H1 (cell line): ENCODE data around the gene MAP1B. TPM values are rescaled to one million over a fixed set of nuclear protein-coding genes. Genes with fewer than 3 reads are reported as not detected.

ENCODE experiments used
- CTCF ChIA-PET: fragments of 300-600 bp; sonication (Branson Sonifier 250); formaldehyde crosslinking; loops from one replicate; lab custom pipeline; 2021; ENCODE audit not compliant: partially characterized antibody; lab: Charles Lee
- POLR2A ChIA-PET: fragments of 300-600 bp; sonication (Branson Sonifier 250); formaldehyde crosslinking; loops from one replicate; lab custom pipeline; 2021; ENCODE audit warnings: inconsistent platforms; ENCODE audit not compliant: partially characterized antibody; lab: Charles Lee
- DNase-seq, 2 experiments: peaks; one replicate each; pipeline versions ENCODE4 v3.0.0 to v3.0.0-alpha.2; 2010 to 2022; ENCODE audit warnings: low spot score in 2 of 2, low read depth in 1 of 2, mixed read lengths in 1 of 2
- FAIRE-seq: peaks from 2 replicates; lab custom pipeline; 2011; peaks lifted over from hg19 to GRCh38; lab: Jason Lieb, UNC
- H2AFZ ChIP-seq: 2 replicates; pipeline ENCODE4 v1.8.1; 2012; ENCODE audit warnings: low read length, inconsistent platforms
- H2AK5ac ChIP-seq: 2 replicates; pipeline ENCODE4 v1.6.1; 2013; ENCODE audit warnings: low read depth, low read length
- H2BK120ac ChIP-seq: replicated peaks from 2 replicates; pipeline ENCODE3; 2013; ENCODE audit warnings: low read depth, low read length, inconsistent platforms
- H2BK12ac ChIP-seq: 2 replicates; pipeline ENCODE4 v1.6.1; 2013; ENCODE audit warnings: low read depth, low read length
- H2BK15ac ChIP-seq: 2 replicates; pipeline ENCODE4 v1.6.1; 2013; ENCODE audit warnings: low read length
- H2BK20ac ChIP-seq: 2 replicates; pipeline ENCODE4 v1.6.1; 2013; ENCODE audit warnings: low read length
- H2BK5ac ChIP-seq: 2 replicates; pipeline ENCODE4 v1.6.1; 2013; ENCODE audit warnings: low read depth, low read length
- H3K14ac ChIP-seq: 2 replicates; pipeline ENCODE4 v1.6.1; 2013; ENCODE audit warnings: inconsistent platforms; ENCODE audit not compliant: insufficient read length
- H3K18ac ChIP-seq: 2 replicates; pipeline ENCODE4 v1.6.1; 2013; ENCODE audit warnings: low read length; ENCODE audit errors: extremely low read depth
- H3K23ac ChIP-seq: 2 replicates; pipeline ENCODE4 v1.6.1; 2013; ENCODE audit warnings: inconsistent platforms; ENCODE audit not compliant: insufficient read length
- H3K23me2 ChIP-seq: 2 replicates; pipeline ENCODE4 v1.6.1; 2013; ENCODE audit warnings: low read depth, low read length
- H3K27ac ChIP-seq: 2 replicates; pipeline ENCODE4 v1.6.1; 2011; ENCODE audit warnings: low read depth, low read length, inconsistent platforms
- H3K27me3 ChIP-seq, 4 experiments: replicated peaks in 1 of 4; 1 replicate in 1 of 4; 2 replicates in 3 of 4; pipeline versions ENCODE4 v1.6.1 to v1.8.1; 2011 to 2013; ENCODE audit warnings: low read length in 3 of 4, mild to moderate bottlenecking in 3 of 4, inconsistent platforms in 2 of 4, mixed read lengths in 2 of 4, moderate library complexity in 1 of 4; ENCODE audit not compliant: control insufficient read depth in 3 of 4, insufficient read depth in 3 of 4; ENCODE audit errors: extremely low read depth in 1 of 4
- H3K36me3 ChIP-seq, 4 experiments: 2 replicates each; pipeline versions ENCODE4 v1.6.1 to v1.8.1; 2011 to 2013; ENCODE audit warnings: mild to moderate bottlenecking in 4 of 4, low read length in 3 of 4, moderate library complexity in 2 of 4, control low read depth in 1 of 4, inconsistent platforms in 1 of 4; ENCODE audit not compliant: insufficient read depth in 4 of 4, control insufficient read depth in 2 of 4
- H3K4ac ChIP-seq: replicated peaks from 2 replicates; pipeline ENCODE3; 2013; ENCODE audit warnings: low read length, low read depth, mixed read lengths, inconsistent platforms; ENCODE audit not compliant: insufficient read length
- H3K4me1 ChIP-seq, 4 experiments: replicated peaks in 1 of 4; 1 replicate in 1 of 4; 2 replicates in 3 of 4; pipeline versions ENCODE4 v1.6.1 to v1.8.1; 2011 to 2013; ENCODE audit warnings: low read length in 3 of 4, inconsistent platforms in 2 of 4, mixed read lengths in 1 of 4; ENCODE audit not compliant: insufficient read depth in 4 of 4, control insufficient read depth in 3 of 4
- H3K4me2 ChIP-seq, 2 experiments: 2 replicates each; pipeline versions ENCODE4 v1.6.1 to v1.8.1; 2011 to 2013; ENCODE audit warnings: low read depth in 2 of 2, low read length in 2 of 2, control low read depth in 1 of 2, inconsistent platforms in 1 of 2, mild to moderate bottlenecking in 1 of 2; ENCODE audit not compliant: insufficient read depth in 1 of 2
- H3K4me3 ChIP-seq, 4 experiments: fragments of 200-600, 300-600 bp in 1 of 4; sonication (generic), shearing (Covaris generic), sonication (Bioruptor Twin) in 1 of 4; 2 replicates each; pipeline versions ENCODE4 v1.5.1 to v1.8.1; 2011 to 2016; ENCODE audit warnings: low read length in 4 of 4, low read depth in 3 of 4, control low read depth in 2 of 4, inconsistent platforms in 2 of 4, mild to moderate bottlenecking in 2 of 4, mixed read lengths in 1 of 4, moderate library complexity in 1 of 4; ENCODE audit not compliant: insufficient read depth in 2 of 4; ENCODE audit errors: extremely low read depth in 1 of 4
- H3K56ac ChIP-seq: replicated peaks from 2 replicates; pipeline ENCODE3; 2013; ENCODE audit warnings: low read depth, mild to moderate bottlenecking, mixed read lengths, low read length, inconsistent platforms; ENCODE audit not compliant: insufficient read length
- H3K79me1 ChIP-seq: 2 replicates; pipeline ENCODE4 v1.6.1; 2013; ENCODE audit warnings: low read depth, low read length, control low read depth
- H3K79me2 ChIP-seq, 2 experiments: 2 replicates each; pipeline versions ENCODE4 v1.6.1 to v1.8.1; 2012 to 2013; ENCODE audit warnings: low read length in 2 of 2, mild to moderate bottlenecking in 2 of 2, inconsistent platforms in 1 of 2; ENCODE audit not compliant: insufficient read depth in 2 of 2, control insufficient read depth in 1 of 2
- H3K9ac ChIP-seq, 4 experiments: replicated peaks in 1 of 4; 1 replicate in 1 of 4; 2 replicates in 3 of 4; pipeline versions ENCODE4 v1.6.1 to v1.8.1; 2011 to 2013; ENCODE audit warnings: low read depth in 3 of 4, low read length in 3 of 4, control low read depth in 2 of 4, mild to moderate bottlenecking in 2 of 4, moderate library complexity in 2 of 4, inconsistent platforms in 1 of 4; ENCODE audit errors: extremely low read depth in 1 of 4
- H3K9me3 ChIP-seq, 2 experiments: 2 replicates each; pipeline versions ENCODE4 v1.6.1 to v1.8.1; 2012 to 2013; ENCODE audit warnings: mild to moderate bottlenecking in 2 of 2, moderate library complexity in 2 of 2, control low read depth in 1 of 2, inconsistent platforms in 1 of 2, low read depth in 1 of 2, low read length in 1 of 2, mixed read lengths in 1 of 2; ENCODE audit not compliant: insufficient read depth in 2 of 2
- H4K20me1 ChIP-seq, 2 experiments: replicated peaks in 1 of 2; 2 replicates each; pipeline versions ENCODE3 to v1.8.1; 2011 to 2013; ENCODE audit warnings: inconsistent platforms in 2 of 2, low read length in 2 of 2, mild to moderate bottlenecking in 1 of 2; ENCODE audit not compliant: insufficient read depth in 2 of 2, control insufficient read depth in 1 of 2
- H4K5ac ChIP-seq: 2 replicates; pipeline ENCODE4 v1.6.1; 2013; ENCODE audit warnings: low read length, low read depth, mixed read lengths, inconsistent platforms; ENCODE audit not compliant: insufficient read length
- H4K8ac ChIP-seq: 2 replicates; pipeline ENCODE4 v1.8.0; 2013; ENCODE audit warnings: mild to moderate bottlenecking, moderate library complexity, low read length, inconsistent platforms; ENCODE audit not compliant: insufficient read depth; ENCODE audit errors: extremely low read depth
- H4K91ac ChIP-seq: replicated peaks from 2 replicates; pipeline ENCODE3; 2013; ENCODE audit warnings: low read length, mixed read lengths, inconsistent platforms; ENCODE audit not compliant: insufficient read length
- ATF3 ChIP-seq: IDR thresholded peaks from 2 replicates; pipeline ENCODE4 v1.6.1; 2011; ENCODE audit warnings: low read depth, mild to moderate bottlenecking, low read length; ENCODE audit not compliant: insufficient read depth
- BACH1 ChIP-seq: IDR thresholded peaks from 2 replicates; pipeline ENCODE4 v1.6.1; 2012; ENCODE audit warnings: low read length, improper control_type of control experiment
- BRCA1 ChIP-seq: IDR thresholded peaks from 2 replicates; pipeline ENCODE4 v1.6.1; 2012; ENCODE audit warnings: low read depth, low read length, improper control_type of control experiment
- CHD1 ChIP-seq: IDR thresholded peaks from 2 replicates; pipeline ENCODE4 v1.6.1; 2012; ENCODE audit warnings: low read depth, low read length, improper control_type of control experiment
- CHD2 ChIP-seq: IDR thresholded peaks from 2 replicates; pipeline ENCODE4 v1.6.1; 2012; ENCODE audit warnings: low read length, improper control_type of control experiment
- EP300 ChIP-seq, 2 experiments: IDR thresholded peaks; 1 replicate in 1 of 2; 2 replicates in 1 of 2; pipeline ENCODE4 v1.6.1; 2011 to 2012; ENCODE audit warnings: low read depth in 2 of 2, low read length in 2 of 2, mild to moderate bottlenecking in 2 of 2, borderline replicate concordance in 1 of 2, inconsistent platforms in 1 of 2, moderate library complexity in 1 of 2
- HDAC6 ChIP-seq: IDR thresholded peaks from one replicate; pipeline ENCODE4 v1.7.1; 2012; ENCODE audit warnings: low read depth, mild to moderate bottlenecking, inconsistent platforms, low read length, moderate library complexity
- JUN ChIP-seq: IDR thresholded peaks from 2 replicates; pipeline ENCODE4 v1.6.1; 2011; ENCODE audit warnings: low read depth, mild to moderate bottlenecking, improper control_type of control experiment, low read length
- KDM1A ChIP-seq: fragments of 200-600, 300-600 bp; sonication (generic); IDR thresholded peaks from 2 replicates; pipeline ENCODE4 v1.7.1; 2016; ENCODE audit warnings: mild to moderate bottlenecking, low read length, borderline replicate concordance
- KDM4A ChIP-seq: IDR thresholded peaks from one replicate; pipeline ENCODE4 v1.7.1; 2012; ENCODE audit warnings: low read depth, mild to moderate bottlenecking, moderate library complexity, low read length, inconsistent platforms; ENCODE audit not compliant: severe bottlenecking
- POLR2AphosphoS5 ChIP-seq: IDR thresholded peaks from 2 replicates; pipeline ENCODE4 v1.6.1; 2011; ENCODE audit warnings: low read depth, low read length
- RNF2 ChIP-seq: fragments of 200-900, 300-1000 bp; sonication (generic); IDR thresholded peaks from 2 replicates; pipeline ENCODE4 v1.7.1; 2016; ENCODE audit warnings: borderline replicate concordance, low read depth, mild to moderate bottlenecking, antibody characterized with exemption, low read length; ENCODE audit not compliant: poor library complexity, severe bottlenecking; ENCODE audit errors: missing control alignments
- SUZ12 ChIP-seq: fragments of 200-600 bp; sonication (generic); IDR thresholded peaks from 2 replicates; pipeline ENCODE4 v1.6.1; 2012; ENCODE audit warnings: mild to moderate bottlenecking, inconsistent platforms, low read length, moderate library complexity, mixed read lengths
- TBP ChIP-seq: IDR thresholded peaks from 2 replicates; pipeline ENCODE4 v1.6.1; 2011; ENCODE audit warnings: low read depth, low read length, improper control_type of control experiment
- whole genome bisulfite sequencing, 2 experiments: shearing (Covaris generic) in 1 of 2; methylation state at CpG; one replicate each; pipeline versions ENCODE4 v1.1.6 to v1.1.7; 2013 to 2015; ENCODE audit warnings: low lambda C conversion rate in 2 of 2, mixed read lengths in 2 of 2, inconsistent platforms in 1 of 2, low coverage in 1 of 2, missing lambda C conversion rate in 1 of 2; ENCODE audit not compliant: insufficient replicate concordance in 2 of 2, insufficient coverage in 1 of 2, insufficient read length in 1 of 2; ENCODE audit errors: extremely low coverage in 1 of 2, missing lambda C conversion rate in 1 of 2; 5-methylcytosine and 5-hydroxymethylcytosine counted together
- polyA plus RNA-seq, 7 experiments: library from polyadenylated mRNA; depleted of rRNA in 3 of 7; stranded (reverse) in 5 of 7; unstranded in 2 of 7; fragments of >200 nt in 5 of 7; fragments of 200-250 nt in 2 of 7; gene quantifications; 1 replicate in 5 of 7; 2 replicates in 1 of 7; 4 replicates in 1 of 7; pipeline versions ENCODE4 v1.2.1 to v1.2.3, GENCODE V29; 2011 to 2013; ENCODE audit warnings: missing spikeins in 2 of 7, mixed read lengths in 2 of 7
- total RNA-seq: library from RNA; stranded (reverse); fragmentation: NEBNext Ultra II Directional; extraction: Animal tissue kit (Norgen Biotek cat#: 25700); gene quantifications from 2 replicates; pipeline ENCODE4 v1.2.1, GENCODE V29; 2021

The MAP1B gene
- total and polyA plus RNA-seq, 2 of the 8 experiments (the other 6 are each of a cell fraction or from before 2014, with no cell fraction given) = 24.5 to 120 TPM

GRCh38 chr5:72126796-72127195, 19.5 kb downstream of the MAP1B start:
- no peak overlapping the region for H3K4me2 ChIP-seq
- H2BK20ac ChIP-seq = no peak overlapping the region
- no peak overlapping the region for H2BK5ac ChIP-seq
- peaks cover 9 to 15% (median 13%) of the 10 kb centered on the region in 4 experiments; a peak in 6 of 7 replicates for H3K4me1 ChIP-seq
- H3K18ac ChIP-seq = no peak overlapping the region
- no peak overlapping the region for H2AK5ac ChIP-seq
- H2AFZ ChIP-seq = no peak overlapping the region
- H3K79me1 ChIP-seq = no peaks in the 10 kb centered on the region; the same call in 1 of the 2 replicates
- no peaks in the 10 kb centered on the region for H3K23me2 ChIP-seq
- no peak overlapping the region for H2BK120ac ChIP-seq
- H3K23ac ChIP-seq = no peak overlapping the region
- H3K56ac ChIP-seq = no peak overlapping the region
- H2BK15ac ChIP-seq = no peak overlapping the region
- FAIRE-seq (no peak), DNase-seq (no peak)
- H3K36me3 ChIP-seq = peaks cover 0 to 22% (median 0%) of the 10 kb centered on the region in 4 experiments; a peak in 3 of 8 replicates
- no peak overlapping the region for H3K9ac ChIP-seq
- H4K20me1 ChIP-seq = peaks cover 0 to under 1% of the 10 kb centered on the region in 2 experiments
- H3K9me3 ChIP-seq = no peaks in the 10 kb centered on the region
- no peak overlapping the region for H3K4ac ChIP-seq
- H4K8ac ChIP-seq = no peak overlapping the region
- no peak overlapping the region for H4K91ac ChIP-seq
- TF ChIP-seq JUN (no peak), EP300 (IDR thresholded peaks at IDR 0.05; ENCODE audit: borderline replicate concordance in 1 of 2, low read depth in 2 of 2, low read length in 2 of 2) (no peak), CHD2 (no peak), HDAC6 (no peak), ATF3 (no peak), BACH1 (no peak), CHD1 (no peak), TBP (no peak), KDM1A (no peak), BRCA1 (no peak), POLR2AphosphoS5 (no peak), RNF2 (no peak), KDM4A (no peak), SUZ12 (no peak)
- no peak overlapping the region for H3K4me3 ChIP-seq
- ChIA-PET POLR2A (interaction anchor here (0.9 to 1.0 kb wide), 2 partner anchors 12 to 16 kb away, joined by 3 to 4 read pairs; no protein-coding TSS in a partner anchor), CTCF (no interaction called here)
- no peak overlapping the region for H4K5ac ChIP-seq
- no peak overlapping the region for H3K14ac ChIP-seq
- H3K27me3 ChIP-seq = no peaks in the 10 kb centered on the region
- peaks cover 0 to 26% of the 10 kb centered on the region in 2 experiments; a peak in 3 of 4 replicates for H3K79me2 ChIP-seq
- H3K27ac ChIP-seq = no peak overlapping the region
- H2BK12ac ChIP-seq = no peak overlapping the region
- WGBS, 2 experiments = 98% methylated on average over 2 of the region's 2 CpGs; no CpG with 5 or more reads in 1 of the 2 experiments
